ENCODE measurements around the gene SLC25A13.

SLC25A13 gene

DNA sequence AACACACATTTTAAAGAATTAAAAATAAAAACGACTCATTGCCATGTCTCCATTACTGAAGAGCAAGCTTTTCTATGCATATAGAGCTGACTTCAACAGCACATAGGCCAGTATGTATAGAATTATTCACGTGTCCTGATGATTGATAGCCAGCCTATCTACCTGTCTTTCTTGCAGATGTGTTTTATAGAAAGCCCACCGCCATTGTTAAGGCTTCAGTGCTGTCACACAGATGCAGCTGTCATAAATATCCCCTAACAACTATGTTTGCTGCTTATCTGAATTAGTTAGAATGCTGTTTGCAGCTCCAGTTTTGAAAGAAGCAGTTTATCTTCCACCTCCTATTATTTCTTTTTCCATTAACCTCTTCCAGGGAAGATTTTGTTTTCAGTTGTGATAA, 235.9 kb downstream of the SLC25A13 start:
- intact Hi-C loops (cut with DNase I) = no loop called here
- no peak for DNase-seq

DNA sequence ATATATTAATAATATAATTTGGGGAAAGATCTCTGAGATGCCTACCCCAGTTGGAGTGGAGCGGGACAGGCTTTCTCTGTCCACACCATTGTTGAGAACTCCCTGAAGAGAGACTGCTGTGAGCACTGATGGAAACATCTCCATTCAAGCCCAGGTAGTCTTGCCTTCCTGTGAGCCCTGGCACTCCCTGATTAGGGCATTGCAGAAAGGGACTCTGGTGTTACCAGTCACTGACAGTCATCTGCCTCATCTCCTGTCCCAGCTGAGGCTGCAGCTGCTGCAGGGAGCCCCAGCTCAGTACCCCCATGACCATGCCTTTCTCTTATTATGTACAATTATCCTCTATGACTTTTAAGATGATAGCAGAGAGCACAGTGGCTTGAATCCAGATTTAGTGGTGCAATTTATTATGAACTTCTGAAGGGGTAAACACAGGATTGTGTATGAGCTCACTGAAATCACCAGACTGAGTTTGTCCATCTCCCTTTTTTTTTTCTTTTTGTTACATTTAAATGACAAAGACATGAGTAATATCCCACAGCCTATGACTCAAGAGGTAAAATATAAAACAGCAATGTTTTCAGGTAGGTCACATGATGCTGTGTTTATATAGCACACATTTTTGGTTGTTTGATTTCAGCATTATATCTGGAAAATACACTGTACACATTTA, 236.9 kb downstream of the SLC25A13 start:
- intact Hi-C loops (cut with DNase I) = no loop called here
- no peak for DNase-seq

DNA sequence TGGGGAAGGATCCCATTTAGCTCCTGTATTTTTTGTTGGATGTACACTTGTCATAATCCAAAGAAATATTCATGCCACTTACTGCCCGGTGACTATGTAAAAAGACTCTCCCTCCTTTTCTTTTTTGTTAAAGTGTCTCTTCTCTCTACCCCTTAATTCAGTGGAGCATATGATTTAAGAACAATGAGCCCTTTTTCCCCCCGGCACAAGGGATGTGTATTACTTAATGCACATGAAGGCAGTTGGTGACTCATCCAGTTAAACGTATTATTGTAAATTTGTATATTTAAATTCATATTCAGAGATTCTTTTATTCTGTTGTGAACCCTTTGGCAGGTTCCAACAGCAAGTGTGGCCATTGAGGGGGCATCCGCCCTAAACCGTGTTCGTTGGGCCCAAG, 241.9 kb downstream of the SLC25A13 start:
- no peak for DNase-seq
- intact Hi-C loops (cut with DNase I) = no loop called here

DNA sequence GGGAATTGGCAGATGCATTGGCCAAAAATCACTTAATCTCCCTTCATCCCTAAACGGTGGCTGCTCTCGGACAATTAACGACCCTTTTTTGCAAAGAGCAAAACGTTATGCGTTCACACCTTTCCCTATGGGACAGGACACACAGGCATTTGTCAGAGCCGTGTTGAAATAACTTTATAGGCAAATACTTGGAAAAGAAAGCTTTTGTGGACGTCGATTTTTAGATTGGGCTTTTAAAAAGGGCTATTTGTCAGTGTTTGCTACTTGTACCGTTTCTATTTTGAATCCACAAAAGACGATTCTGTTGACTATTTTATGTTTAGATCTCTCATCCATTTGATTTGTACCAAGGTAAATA, 245.6 kb downstream of the SLC25A13 start:
- DNase-seq = no peak
- intact Hi-C loops (cut with DNase I) = loop anchor here (10.0 kb wide), 1 partner anchor 238 kb away; no protein-coding TSS in a partner anchor

DNA sequence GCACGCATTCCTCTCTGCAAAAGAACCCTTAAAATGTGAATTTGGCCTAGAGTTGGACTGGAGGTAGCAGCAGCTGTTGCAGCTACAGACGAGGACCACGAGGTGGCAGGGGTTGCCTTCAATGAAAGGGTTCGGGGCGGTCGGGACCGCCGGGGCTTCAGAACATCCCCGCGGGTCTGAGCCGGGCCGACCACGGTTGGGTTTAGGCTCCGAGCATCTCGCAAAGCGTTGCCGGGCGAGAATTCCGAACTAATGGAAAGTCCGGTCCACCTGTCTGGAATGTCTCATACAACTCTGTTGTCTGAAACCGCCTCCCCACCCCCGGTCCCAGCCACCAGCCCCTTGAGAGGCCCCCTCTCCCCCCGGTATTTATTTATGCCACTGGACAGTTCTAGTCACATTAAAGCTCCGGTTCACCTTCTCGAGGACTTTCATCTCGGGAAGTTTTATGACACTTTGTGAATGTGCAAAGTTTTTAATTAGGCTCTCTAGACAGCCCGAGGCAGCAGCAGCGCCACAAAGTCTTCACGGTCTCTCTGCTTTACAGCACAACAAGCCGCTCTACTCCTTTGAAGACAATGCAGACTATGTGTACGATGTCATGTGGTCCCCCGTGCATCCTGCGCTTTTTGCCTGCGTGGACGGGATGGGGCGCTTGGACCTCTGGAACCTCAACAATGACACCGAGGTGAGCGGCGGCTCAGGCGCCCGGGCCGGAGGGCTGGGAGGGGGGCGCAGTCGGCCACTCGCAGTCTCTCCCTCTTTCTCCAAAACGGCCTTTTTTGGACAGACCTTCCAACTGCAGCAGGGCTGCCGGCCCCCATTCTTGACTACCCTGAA, 246.2 kb downstream of the SLC25A13 start:
- peak; percentile 49 to 89 (median 77) for DNase-seq
- intact Hi-C loops (cut with DNase I) = loop anchor here (2.0 to 10.0 kb wide), 2 partner anchors 239 to 951 kb away; no protein-coding TSS in a partner anchor

DNA sequence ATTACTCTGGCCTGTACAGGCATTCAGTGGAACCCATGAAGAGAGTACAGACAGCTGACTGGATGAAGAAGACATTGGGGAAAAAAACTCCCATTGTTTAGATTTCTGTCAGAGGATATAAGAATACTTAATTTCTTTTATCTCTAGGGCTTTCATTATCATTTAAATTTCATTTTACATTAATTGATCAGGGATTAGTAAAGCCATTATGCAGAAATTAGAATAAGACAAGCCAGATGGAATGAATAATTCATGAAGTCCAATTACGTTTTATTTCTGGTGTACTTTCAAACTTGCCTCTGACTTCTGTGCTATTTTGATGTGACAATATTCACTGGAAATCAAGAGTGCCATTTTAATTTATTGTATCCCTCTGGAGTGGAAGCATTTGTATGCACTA, 247.0 kb downstream of the SLC25A13 start:
- no peak for DNase-seq

More for the DNA sequence above, 247.0 kb downstream of the SLC25A13 start:
- intact Hi-C loops (cut with DNase I) = loop anchor here (2.0 to 10.0 kb wide), 2 partner anchors 240 to 952 kb away; no protein-coding TSS in a partner anchor
